A549 (cell line): ENCODE measurements around the gene EXOC4.

ENCODE experiments used
- BHLHE40 ChIP-seq: IDR thresholded peaks from 2 replicates; pipeline ENCODE4 v1.6.1; 2012; ENCODE audit warnings: low read depth, low read length, inconsistent platforms
- CHD4 ChIP-seq: fragments of 200-600 bp; sonication (generic); IDR thresholded peaks from 2 replicates; pipeline ENCODE4 v1.6.1; 2016; ENCODE audit warnings: antibody characterized with exemption, mild to moderate bottlenecking, borderline replicate concordance
- CTCF ChIP-seq: fragments of >200 bp; sonication (Bioruptor Twin); formaldehyde crosslinking; IDR thresholded peaks from 3 replicates; pipeline ENCODE4 v1.5.1; 2016
- E2F6 ChIP-seq: IDR thresholded peaks from 2 replicates; pipeline ENCODE4 v1.6.1; 2012; ENCODE audit warnings: low read depth, borderline replicate concordance
- MAFK ChIP-seq: fragments of 450-650 bp; IDR thresholded peaks from 2 replicates; pipeline ENCODE4 v1.6.1; 2014; ENCODE audit not compliant: partially characterized antibody
- MAX ChIP-seq: IDR thresholded peaks from 2 replicates; pipeline ENCODE4 v1.6.1; 2012
- NR3C1 ChIP-seq: fragments of >200 bp; sonication (Bioruptor Twin); formaldehyde crosslinking; IDR thresholded peaks from 3 replicates; pipeline ENCODE4 v1.6.1; 2017
- POLR2A ChIP-seq: IDR thresholded peaks from 2 replicates; pipeline ENCODE4 v1.6.1; 2012; ENCODE audit warnings: mild to moderate bottlenecking, low read length
- RNF2 ChIP-seq: fragments of 200-600 bp; sonication (generic); IDR thresholded peaks from 2 replicates; pipeline ENCODE4 v1.6.1; 2016; ENCODE audit warnings: low read depth, mild to moderate bottlenecking, antibody characterized with exemption, moderate library complexity, borderline replicate concordance

GRCh38 chr7:133522501-133522900, 269.6 kb downstream of the EXOC4 start:
- no peak for TF ChIP-seq RNF2
- TF ChIP-seq NR3C1 = no peak
- TF ChIP-seq CHD4 = no peak
- TF ChIP-seq POLR2A = no peak
- no peak for TF ChIP-seq BHLHE40
- TF ChIP-seq MAFK = no peak
- no peak for TF ChIP-seq CTCF
- TF ChIP-seq MAX = no peak
- TF ChIP-seq E2F6 = no peak
